Subcutaneous abdominal adipose tissue (tissue), 5 donors: Measurements from ENCODE around the gene UVSSA.
A peak's percentile ranks its signal among the peaks of the same experiment; 100 is the strongest.

Source experiments
- H3K27ac ChIP-seq: one replicate; pipeline ENCODE4 v1.7.0; 2013; ENCODE audit warnings: low read depth, mild to moderate bottlenecking, inconsistent platforms, low read length, moderate library complexity
- H3K27me3 ChIP-seq, 5 donors: one replicate each; pipeline ENCODE4 v1.7.0; 2013; ENCODE audit warnings: low read length in 5 of 5, inconsistent platforms in 1 of 5; ENCODE audit not compliant: control insufficient read depth in 5 of 5, insufficient read depth in 4 of 5
- H3K36me3 ChIP-seq, 5 donors: one replicate each; pipeline ENCODE4 v1.7.0; 2013; ENCODE audit warnings: low read length in 5 of 5; ENCODE audit not compliant: control insufficient read depth in 5 of 5, insufficient read depth in 5 of 5
- H3K4me1 ChIP-seq, 5 donors: one replicate each; pipeline ENCODE4 v1.7.0; 2013; ENCODE audit warnings: low read length in 5 of 5, mild to moderate bottlenecking in 3 of 5, moderate library complexity in 1 of 5; ENCODE audit not compliant: control insufficient read depth in 5 of 5, insufficient read depth in 5 of 5
- H3K4me3 ChIP-seq, 5 donors: one replicate each; pipeline ENCODE4 v1.7.0; 2013; ENCODE audit warnings: low read length in 5 of 5, low read depth in 1 of 5
- H3K9ac ChIP-seq, 5 donors: one replicate each; pipeline ENCODE4 v1.7.0; 2013; ENCODE audit warnings: low read length in 5 of 5, mild to moderate bottlenecking in 4 of 5, moderate library complexity in 3 of 5
- H3K9me3 ChIP-seq, 5 donors: one replicate each; pipeline ENCODE4 v1.7.0; 2013; ENCODE audit warnings: low read length in 5 of 5; ENCODE audit not compliant: control insufficient read depth in 5 of 5
- donor health status: healthy.
- donor health status: healthy.
- donor health status: healthy.
- donor health status: healthy.
- donor health status: healthy.

The UVSSA gene

GRCh38 chr4:1346781-1347409 lies at the start of gene UVSSA:
UVSSA (plus strand) TSS chr4:1347208; CDS start chr4:1348092, 884 bp downstream.
- no peaks in the 10 kb centered on the region for H3K9me3 ChIP-seq
- no peaks in the 10 kb centered on the region for H3K27me3 ChIP-seq
- H3K4me3 ChIP-seq, result peak within 1 kb of the TSS; percentile 72 to 88 (median 82)
- H3K36me3 ChIP-seq, result peaks cover 0 to 16% (median 13%) of the 10 kb centered on the region in 5 donors
- peak within 1 kb of the TSS; percentile 16 to 91 (median 89) for H3K9ac ChIP-seq
- peak within 1 kb of the TSS; percentile 88 for H3K27ac ChIP-seq
- peaks cover 4 to 36% (median 23%) of the 10 kb centered on the region in 5 donors for H3K4me1 ChIP-seq

GRCh38 chr4:1297456-1298325 lies 49.3 kb upstream of the UVSSA start:
- H3K36me3 ChIP-seq, result peaks cover 0 to 54% (median 39%) of the 10 kb centered on the region in 5 donors
- H3K9me3 ChIP-seq, result no peaks in the 10 kb centered on the region
- no peak overlapping the region for H3K4me3 ChIP-seq
- peaks cover 0 to 28% (median 20%) of the 10 kb centered on the region in 5 donors for H3K4me1 ChIP-seq
- no peak overlapping the region for H3K9ac ChIP-seq
- no peak overlapping the region for H3K27ac ChIP-seq
- no peaks in the 10 kb centered on the region for H3K27me3 ChIP-seq

GRCh38 chr4:1298461-1298860 lies 48.5 kb upstream of the UVSSA start:
- H3K27me3 ChIP-seq, result no peaks in the 10 kb centered on the region
- peaks cover 0 to 54% (median 40%) of the 10 kb centered on the region in 5 donors for H3K36me3 ChIP-seq
- no peak overlapping the region for H3K4me3 ChIP-seq
- H3K9ac ChIP-seq, result no peak overlapping the region
- H3K4me1 ChIP-seq, result peaks cover 0 to 27% (median 18%) of the 10 kb centered on the region in 5 donors
- no peak overlapping the region for H3K27ac ChIP-seq
- H3K9me3 ChIP-seq, result no peaks in the 10 kb centered on the region

- Histone ChIP-seq H3K36me3 (peaks cover 0 to 54% (median 40%) of the 10 kb centered on the region in 5 donors), H3K9me3 (no peaks in the 10 kb centered on the region), H3K4me3 (no peak overlapping the region), H3K9ac (no peak overlapping the region), H3K27me3 (no peaks in the 10 kb centered on the region), H3K27ac (no peak overlapping the region), H3K4me1 (peaks cover 0 to 18% (median 9%) of the 10 kb centered on the region in 5 donors)
Measured at GRCh38 chr4:1299301-1299860, 47.6 kb upstream of the UVSSA start.

GRCh38 chr4:1300466-1301455 lies 46.2 kb upstream of the UVSSA start:
- Histone ChIP-seq H3K27me3 (no peaks in the 10 kb centered on the region), H3K36me3 (peaks cover 0 to 61% (median 42%) of the 10 kb centered on the region in 5 donors), H3K9me3 (no peaks in the 10 kb centered on the region), H3K27ac (no peak overlapping the region), H3K9ac (no peak overlapping the region), H3K4me3 (no peak overlapping the region), H3K4me1 (peaks cover 0 to 8% (median 0%) of the 10 kb centered on the region in 5 donors)

- Histone ChIP-seq H3K9ac (no peak overlapping the region), H3K27ac (no peak overlapping the region), H3K36me3 (peaks cover 0 to 51% (median 34%) of the 10 kb centered on the region in 5 donors), H3K4me3 (no peak overlapping the region), H3K4me1 (peaks cover 0 to 8% (median 0%) of the 10 kb centered on the region in 5 donors), H3K27me3 (no peaks in the 10 kb centered on the region), H3K9me3 (no peaks in the 10 kb centered on the region)
Measured at GRCh38 chr4:1302159-1302558, 44.8 kb upstream of the UVSSA start.

GRCh38 chr4:1305261-1305711 lies 41.7 kb upstream of the UVSSA start:
- H3K4me1 ChIP-seq, result peaks cover 10 to 27% (median 21%) of the 10 kb centered on the region in 5 donors
- no peak overlapping the region for H3K27ac ChIP-seq
- peaks cover 0 to 20% (median 12%) of the 10 kb centered on the region in 5 donors for H3K36me3 ChIP-seq
- no peak overlapping the region for H3K4me3 ChIP-seq
- H3K9ac ChIP-seq, result no peak overlapping the region
- no peaks in the 10 kb centered on the region for H3K27me3 ChIP-seq
- no peaks in the 10 kb centered on the region for H3K9me3 ChIP-seq

- Histone ChIP-seq H3K9ac (no peak overlapping the region), H3K9me3 (no peaks in the 10 kb centered on the region), H3K4me3 (no peak overlapping the region), H3K36me3 (peaks cover 0 to 14% (median 8%) of the 10 kb centered on the region in 5 donors), H3K27ac (no peak overlapping the region), H3K4me1 (peaks cover 11 to 31% (median 27%) of the 10 kb centered on the region in 5 donors), H3K27me3 (no peaks in the 10 kb centered on the region)
Measured at GRCh38 chr4:1305781-1306455, 41.1 kb upstream of the UVSSA start.
